ENCODE measurements around the gene RAMP3.
"Not testable (repeated sequence)": the region's sequence is repeated elsewhere in the genome, so short reads cannot be mapped to it uniquely, and the experiment has no call there.

The RAMP3 gene

DNA sequence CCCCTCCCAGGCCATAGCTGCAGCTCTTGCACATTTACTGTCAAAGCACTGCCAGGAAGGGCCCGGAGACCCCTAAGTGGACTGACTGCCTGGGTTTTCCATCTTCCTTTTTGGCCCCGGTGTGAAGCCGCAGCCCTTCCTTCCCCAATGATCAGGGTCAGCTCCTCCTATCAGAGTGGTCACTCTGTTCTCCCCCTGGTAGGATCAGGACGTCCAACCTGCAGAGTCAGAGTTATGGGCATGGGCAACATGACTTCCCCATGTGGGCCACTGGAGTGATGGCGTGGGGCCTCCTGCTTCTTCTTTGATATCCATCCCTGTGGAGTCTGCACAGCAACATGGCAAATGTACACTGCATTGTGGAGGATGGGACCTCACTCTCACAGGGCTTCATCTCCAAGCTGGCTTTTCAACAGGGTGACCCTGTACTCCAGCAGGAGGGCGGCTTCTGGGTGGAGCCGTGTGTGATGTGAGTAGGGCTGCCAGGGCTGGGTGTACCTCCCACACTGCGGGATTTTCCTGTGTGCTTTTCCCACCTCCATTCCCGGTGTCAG lies 6.4 kb upstream of the RAMP3 start:
- in situ Hi-C loops (cut with MboI; ENCODE audit: low pct_unique_long_range_greater_than_20kb, low sequenced_read_pairs): loop anchor here (10.0 kb wide), 1 partner anchor 104 kb away; no protein-coding TSS in a partner anchor
- DNase-seq: no peak

DNA sequence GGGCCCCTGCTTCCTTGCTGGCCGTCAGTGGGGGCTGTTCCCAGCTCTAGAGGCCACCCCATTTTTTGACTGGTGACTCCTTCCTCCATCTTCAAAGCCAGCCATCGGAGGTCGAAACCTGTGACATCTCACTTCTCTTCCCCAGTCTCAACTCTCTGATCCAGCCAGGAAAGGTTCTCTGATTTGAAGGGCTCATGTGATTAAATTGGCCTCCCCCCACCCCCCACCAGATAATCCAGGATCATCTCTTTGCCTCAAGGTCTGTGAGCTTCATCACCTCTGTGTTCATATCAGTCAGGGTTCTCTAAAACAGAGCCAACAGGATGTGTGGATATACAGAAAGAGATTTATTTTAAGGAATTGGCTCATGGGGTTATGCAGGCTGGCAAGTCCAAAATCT lies 5.6 kb upstream of the RAMP3 start:
- in situ Hi-C loops (cut with MboI; ENCODE audit: low pct_unique_long_range_greater_than_20kb, low sequenced_read_pairs): loop anchor here (10.0 kb wide), 1 partner anchor 103 kb away; no protein-coding TSS in a partner anchor

DNA sequence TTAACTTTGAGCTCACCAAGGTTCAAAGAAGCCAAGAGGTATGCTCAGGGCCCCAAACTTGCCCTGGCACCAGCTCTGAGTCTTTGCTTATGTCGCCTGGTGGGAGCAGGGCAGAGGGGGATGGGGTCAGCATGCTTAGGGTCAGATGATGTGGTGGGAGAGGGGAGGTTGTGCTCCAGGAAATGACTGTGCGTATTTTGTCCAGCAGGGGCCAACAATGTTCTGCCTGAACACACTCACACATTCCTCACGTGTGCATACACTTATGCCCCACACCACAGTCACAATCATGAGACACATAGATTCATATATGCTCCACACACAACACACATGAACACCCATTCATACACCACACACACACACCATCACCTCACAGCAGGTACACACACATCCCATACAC lies 4.4 kb upstream of the RAMP3 start:
- in situ Hi-C loops (cut with MboI; ENCODE audit: low pct_unique_long_range_greater_than_20kb, low sequenced_read_pairs): loop anchor here (10.0 kb wide), 1 partner anchor 102 kb away; no protein-coding TSS in a partner anchor

More for the DNA sequence above, 5.6 kb upstream of the RAMP3 start:
- DNase-seq: no peak

DNA sequence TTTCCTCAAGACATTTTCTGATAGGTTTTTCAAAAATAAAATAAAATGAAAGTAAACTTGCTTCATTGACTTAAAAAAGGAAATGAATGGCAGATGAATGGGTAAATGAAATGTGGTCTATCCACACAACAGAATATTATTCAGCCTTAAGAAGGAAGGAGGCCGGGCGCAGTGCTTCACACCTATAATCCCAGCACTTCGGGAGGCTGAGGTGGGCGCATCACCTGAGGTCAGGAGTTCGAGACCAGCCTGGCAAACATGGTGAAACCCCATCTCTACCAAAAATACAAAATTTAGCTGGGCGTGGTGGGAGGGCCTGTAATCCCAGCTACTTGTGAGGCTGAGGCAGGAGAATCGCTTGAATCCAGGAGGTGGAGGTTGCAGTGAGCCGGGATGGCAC lies 3.7 kb upstream of the RAMP3 start:
- DNase-seq: not testable (repeated sequence)
- in situ Hi-C loops (cut with MboI; ENCODE audit: low pct_unique_long_range_greater_than_20kb, low sequenced_read_pairs): loop anchor here (10.0 kb wide), 1 partner anchor 101 kb away; no protein-coding TSS in a partner anchor

More for the DNA sequence above, 4.4 kb upstream of the RAMP3 start:
- DNase-seq: peak; percentile 47

DNA sequence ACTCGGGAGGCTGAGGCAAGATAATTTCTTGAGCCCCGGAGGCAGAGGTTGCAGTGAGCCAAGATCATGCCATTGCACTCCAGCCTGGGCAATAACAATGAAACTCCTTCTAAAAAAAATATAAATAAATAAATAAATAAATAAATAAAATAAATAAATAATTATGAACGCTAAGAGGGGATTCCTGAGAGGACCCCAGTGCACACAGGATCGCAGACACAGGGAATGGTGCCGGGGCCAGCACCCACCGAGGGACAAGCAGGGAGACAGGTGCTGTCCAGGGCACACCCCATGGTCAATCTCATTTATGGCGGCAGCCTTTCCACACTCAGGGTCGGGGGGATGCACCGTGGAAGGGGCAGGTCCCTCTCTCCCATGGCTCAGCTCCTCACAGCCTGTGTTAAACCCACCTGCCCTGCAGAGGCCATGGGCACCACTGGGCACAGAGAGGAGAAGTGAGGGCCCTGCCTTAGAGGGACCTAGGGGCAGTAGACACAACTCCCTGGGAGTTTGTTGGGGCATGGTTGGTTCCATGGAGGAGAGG lies 2.2 kb upstream of the RAMP3 start:
- in situ Hi-C loops (cut with MboI; ENCODE audit: low pct_unique_long_range_greater_than_20kb, low sequenced_read_pairs): loop anchor here (10.0 kb wide), 1 partner anchor 99 kb away; no protein-coding TSS in a partner anchor

DNA sequence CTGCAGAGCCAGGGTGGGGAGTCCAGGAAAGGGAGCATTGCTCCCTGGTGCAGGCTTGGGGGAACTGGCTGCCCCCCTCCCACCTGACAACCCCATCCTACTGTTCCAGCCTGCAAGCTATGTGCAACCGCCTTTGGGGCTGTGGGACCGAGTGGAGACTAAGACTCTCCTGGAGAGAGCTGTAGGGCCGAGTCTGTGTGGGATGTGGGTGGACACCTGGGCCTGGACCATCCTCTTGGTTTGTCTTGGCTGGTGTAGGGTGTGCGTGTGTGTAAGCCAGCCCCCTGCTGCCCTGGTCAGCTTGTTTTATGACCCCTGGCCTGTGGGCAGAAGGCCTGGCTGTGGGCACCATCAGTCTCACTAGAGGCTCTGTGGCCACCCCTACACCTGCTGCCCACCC lies 1.6 kb upstream of the RAMP3 start:
- no peak for DNase-seq
- in situ Hi-C loops (cut with MboI; ENCODE audit: low pct_unique_long_range_greater_than_20kb, low sequenced_read_pairs): loop anchor here (10.0 kb wide), 1 partner anchor 99 kb away; no protein-coding TSS in a partner anchor

More for the DNA sequence above, 2.2 kb upstream of the RAMP3 start:
- DNase-seq: no peak

DNA sequence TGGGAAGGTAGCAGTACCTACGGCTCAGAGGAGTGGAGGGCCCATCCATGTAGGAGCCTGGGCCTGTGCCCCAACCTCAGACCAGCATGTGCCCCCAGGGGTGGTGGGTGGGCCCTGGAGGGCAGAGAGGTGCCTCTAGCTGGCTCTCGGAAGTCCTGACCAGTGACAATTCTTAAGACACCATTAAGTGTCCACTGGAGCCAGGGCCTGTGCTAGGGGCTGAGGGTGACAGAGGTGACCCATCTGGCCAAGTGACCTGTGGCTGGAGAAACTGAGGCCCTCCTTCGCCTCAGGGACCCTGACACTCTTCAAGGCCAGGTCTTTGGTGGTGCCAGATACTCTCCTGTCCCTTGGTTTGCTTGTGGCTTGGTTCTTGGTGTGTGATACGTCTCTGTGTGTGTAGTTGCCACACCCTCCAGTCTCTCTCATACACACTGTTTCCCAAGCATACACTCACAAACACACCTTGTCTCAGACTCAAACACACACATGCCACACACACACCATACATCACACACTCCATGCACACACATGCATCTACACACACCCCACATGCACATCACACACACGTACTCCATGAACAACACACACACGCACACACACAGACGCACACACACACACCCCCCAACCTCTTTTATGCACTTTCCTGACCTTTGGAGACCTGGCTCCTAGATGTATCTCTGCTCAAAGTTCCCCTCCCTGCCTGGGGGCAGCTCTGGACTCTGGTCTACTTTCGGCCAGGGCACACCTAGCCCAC lies 897 bp upstream of the RAMP3 start:
- no peak for DNase-seq
- in situ Hi-C loops (cut with MboI; ENCODE audit: low pct_unique_long_range_greater_than_20kb, low sequenced_read_pairs): loop anchor here (10.0 kb wide), 1 partner anchor 98 kb away; no protein-coding TSS in a partner anchor

DNA sequence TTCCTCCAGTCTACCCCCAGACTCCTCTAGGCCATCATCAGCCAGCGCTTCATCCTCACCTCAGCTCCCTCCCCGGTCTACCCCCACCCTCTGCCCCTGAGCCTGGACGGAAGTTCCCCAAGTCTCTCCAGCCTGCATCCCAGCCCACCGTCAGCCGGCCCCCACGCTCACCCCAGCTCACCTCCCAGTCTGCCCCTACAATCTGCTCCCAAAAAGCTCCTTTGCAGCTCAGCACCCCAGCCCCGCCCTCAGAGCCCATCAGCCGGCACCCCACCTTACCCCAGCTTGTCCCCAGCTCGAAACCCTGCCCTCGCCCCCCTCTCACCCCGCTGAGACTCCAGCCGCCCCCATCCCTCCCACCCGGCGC lies 322 bp upstream of the RAMP3 start:
- in situ Hi-C loops (cut with MboI; ENCODE audit: low pct_unique_long_range_greater_than_20kb, low sequenced_read_pairs): loop anchor here (10.0 kb wide), 1 partner anchor 98 kb away; no protein-coding TSS in a partner anchor
- no peak for DNase-seq

DNA sequence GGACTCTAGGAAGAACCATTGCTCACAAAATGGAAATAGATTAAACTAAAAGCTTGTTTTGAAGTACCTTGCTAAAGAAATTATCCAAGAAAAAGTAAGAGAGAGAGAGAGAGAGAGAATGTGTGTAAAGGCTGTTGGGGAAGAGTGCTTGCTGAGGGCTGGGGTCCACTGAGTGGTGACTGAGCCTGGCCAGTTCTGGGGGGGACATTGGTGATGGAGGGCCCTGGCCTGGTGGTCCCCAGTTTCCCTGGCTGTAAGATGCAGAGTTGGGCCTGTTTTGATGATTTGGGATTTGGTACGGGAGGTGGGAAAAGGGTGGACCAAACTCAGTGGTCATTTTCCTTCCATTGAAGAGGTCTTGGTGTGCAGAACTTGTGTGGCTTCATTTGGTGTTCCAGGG lies 880 bp downstream of the RAMP3 start:
- in situ Hi-C loops (cut with MboI; ENCODE audit: low pct_unique_long_range_greater_than_20kb, low sequenced_read_pairs): loop anchor here (10.0 kb wide), 1 partner anchor 96 kb away; no protein-coding TSS in a partner anchor

DNA sequence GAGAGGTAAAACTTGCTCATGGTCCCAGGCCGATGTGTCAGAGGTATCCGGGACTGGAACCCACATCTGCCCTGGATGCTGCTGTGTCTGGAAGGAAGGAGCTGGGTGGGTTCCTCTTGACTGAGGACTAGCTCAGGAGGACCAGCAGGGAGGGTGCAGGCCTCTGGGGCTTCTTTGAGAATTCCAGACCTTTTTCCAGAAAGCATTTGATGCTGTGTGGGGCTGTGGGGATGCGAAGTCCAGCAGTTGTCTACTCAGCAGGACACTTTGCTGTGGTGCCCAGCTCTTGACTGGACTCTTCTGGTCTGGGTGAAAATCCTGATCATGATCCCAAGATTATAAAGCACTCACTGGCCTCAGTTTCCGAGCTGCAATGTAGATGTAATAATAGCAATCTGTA lies 1.7 kb downstream of the RAMP3 start:
- DNase-seq: no peak
- in situ Hi-C loops (cut with MboI; ENCODE audit: low pct_unique_long_range_greater_than_20kb, low sequenced_read_pairs): loop anchor here (10.0 kb wide), 1 partner anchor 96 kb away; no protein-coding TSS in a partner anchor

More for the DNA sequence above, 880 bp downstream of the RAMP3 start:
- no peak for DNase-seq

DNA sequence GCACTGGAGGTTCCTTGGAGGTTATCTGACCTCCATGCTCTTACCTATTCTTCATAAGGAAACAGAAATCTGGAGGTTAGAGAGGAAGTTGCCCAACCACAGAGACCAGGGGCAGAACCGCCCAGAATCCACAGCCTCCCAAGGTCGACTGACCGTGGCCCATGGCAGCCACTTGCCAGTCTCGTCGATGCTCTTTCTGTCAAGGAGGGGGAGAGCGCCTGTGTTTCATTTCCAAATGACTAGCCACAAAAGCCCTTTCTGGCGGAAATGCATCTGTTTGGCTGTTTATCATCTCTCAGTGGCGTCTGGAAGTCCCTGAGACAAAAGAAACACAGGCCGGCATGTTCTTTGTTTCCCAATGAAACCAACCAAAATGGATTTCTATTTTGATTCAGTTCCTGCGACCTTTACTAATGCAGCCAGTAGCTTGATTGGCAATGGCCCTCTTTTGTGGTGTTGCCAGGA lies 2.9 kb downstream of the RAMP3 start:
- in situ Hi-C loops (cut with MboI; ENCODE audit: low pct_unique_long_range_greater_than_20kb, low sequenced_read_pairs): no loop called here
- peak; percentile 30 for DNase-seq

DNA sequence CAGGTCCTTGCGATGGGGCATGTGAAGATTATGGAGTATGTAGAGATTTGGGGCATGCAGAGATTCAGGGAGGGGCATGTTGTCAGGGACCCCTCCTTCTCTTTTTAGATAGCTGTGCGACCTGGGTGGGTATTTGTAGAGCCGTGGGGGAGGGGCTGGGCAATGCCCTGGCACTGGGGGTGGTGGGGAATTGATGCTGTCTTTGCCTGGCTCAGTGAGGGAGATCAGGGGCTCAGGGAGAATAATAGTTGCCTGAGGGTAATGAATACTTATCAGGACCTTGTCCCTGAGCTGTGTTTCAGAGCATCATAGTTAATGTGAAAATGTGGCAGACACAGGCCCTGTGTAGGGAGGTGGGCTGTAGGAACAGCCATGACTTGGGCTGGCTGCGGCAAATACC lies 3.5 kb downstream of the RAMP3 start:
- DNase-seq: no peak
- in situ Hi-C loops (cut with MboI; ENCODE audit: low pct_unique_long_range_greater_than_20kb, low sequenced_read_pairs): no loop called here

DNA sequence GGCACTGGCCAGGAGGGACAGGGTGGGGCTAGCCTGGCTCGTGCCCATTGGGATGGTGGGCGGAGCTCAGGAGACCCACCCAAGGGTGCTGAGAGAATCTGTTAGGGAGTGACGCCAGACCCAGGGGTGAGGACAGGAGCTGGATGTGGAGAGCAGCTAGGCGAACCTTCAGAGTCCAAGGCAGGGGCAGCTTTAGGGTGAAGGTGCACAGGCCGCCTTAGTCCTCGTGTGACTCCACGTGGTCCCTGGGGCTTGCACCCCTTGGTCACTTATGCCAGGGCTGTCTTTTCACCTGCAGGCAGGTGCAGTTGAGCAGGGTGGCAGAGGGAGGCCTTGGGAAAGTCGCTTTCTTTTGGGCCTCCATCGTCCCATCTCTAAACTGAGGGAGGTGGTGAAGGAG lies 4.3 kb downstream of the RAMP3 start:
- in situ Hi-C loops (cut with MboI; ENCODE audit: low pct_unique_long_range_greater_than_20kb, low sequenced_read_pairs): no loop called here

DNA sequence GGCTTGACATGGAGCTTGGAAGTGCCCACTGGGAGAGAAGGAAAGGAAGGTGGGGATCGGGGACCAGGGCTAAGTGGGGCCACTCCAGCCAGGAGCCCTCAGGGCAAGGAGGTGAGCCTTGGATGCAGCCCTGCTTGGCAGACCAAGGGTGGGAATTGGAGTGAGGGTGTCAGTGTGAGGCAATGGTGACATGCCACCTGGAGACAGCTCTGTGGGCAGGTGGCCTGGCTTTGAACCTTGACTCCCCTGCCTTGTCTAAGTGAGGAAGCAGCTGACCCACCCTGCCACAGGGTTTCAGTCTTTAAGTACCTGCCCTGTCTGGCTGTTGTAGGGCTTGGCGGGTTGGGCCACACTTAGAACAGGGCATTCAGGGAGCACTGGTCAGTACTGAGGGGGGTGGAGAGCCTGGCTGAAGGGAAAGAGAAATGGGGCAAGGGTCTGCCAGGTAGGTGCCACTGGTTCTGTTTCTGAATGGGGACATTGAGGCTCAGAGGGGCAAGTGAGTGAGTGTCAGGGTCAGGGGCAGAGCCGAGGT lies 4.8 kb downstream of the RAMP3 start:
- in situ Hi-C loops (cut with MboI; ENCODE audit: low pct_unique_long_range_greater_than_20kb, low sequenced_read_pairs): no loop called here
- no peak for DNase-seq

More for the DNA sequence above, 4.3 kb downstream of the RAMP3 start:
- DNase-seq: no peak

DNA sequence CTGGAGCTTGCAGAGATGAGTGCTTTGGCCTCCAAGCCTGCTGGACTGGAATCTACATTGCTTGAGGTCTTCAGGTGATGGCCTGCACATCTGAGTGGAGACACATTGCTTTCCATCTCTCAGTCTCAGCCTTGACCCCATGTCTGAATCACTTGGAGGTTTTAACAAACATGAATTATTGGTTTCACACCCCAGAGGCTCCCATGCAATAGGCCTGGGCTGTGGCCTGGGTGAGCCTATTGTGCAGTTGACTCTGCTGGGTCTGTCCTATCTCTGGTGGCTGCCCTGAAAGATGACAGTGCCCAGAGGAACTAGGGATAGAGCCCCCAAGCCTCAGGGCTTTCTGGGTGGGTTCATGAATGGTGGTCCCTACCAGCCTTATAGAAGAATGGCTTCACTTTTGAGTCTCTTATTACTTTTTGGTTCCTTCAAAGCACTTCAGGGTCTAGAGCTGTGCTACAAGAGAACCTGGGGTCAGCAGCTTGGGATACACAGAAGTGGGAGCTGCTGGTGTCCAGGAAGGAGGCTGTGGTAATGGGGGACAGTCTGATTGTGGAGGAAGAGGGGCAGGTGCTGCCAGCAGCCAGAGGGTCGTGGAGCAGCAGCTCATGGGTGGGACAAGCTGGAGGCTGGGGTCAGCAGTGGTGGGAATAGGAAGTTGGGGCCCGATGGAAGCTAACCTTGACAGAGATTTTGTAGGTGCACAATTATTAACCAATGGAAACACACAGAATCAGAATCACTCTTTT lies 5.5 kb downstream of the RAMP3 start:
- in situ Hi-C loops (cut with MboI; ENCODE audit: low pct_unique_long_range_greater_than_20kb, low sequenced_read_pairs): no loop called here
- DNase-seq: no peak

DNA sequence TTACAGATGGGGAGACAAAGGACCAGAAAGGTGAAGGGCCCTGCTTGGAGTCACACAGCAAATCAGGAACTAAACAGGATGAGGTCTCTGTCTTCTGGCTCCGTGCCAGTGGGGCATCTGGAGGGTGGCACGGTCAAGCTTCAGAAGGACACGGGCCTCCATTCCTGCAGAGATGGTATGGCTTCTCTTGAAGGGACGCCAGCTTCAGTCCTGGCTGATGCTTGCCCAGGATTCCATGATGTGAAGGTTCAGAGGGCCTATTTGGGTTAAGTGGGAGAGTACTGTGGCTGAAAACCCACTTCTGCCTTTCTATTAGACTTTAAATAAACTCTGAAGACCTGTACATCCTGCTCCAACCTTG lies 6.1 kb downstream of the RAMP3 start:
- in situ Hi-C loops (cut with MboI; ENCODE audit: low pct_unique_long_range_greater_than_20kb, low sequenced_read_pairs): no loop called here

DNA sequence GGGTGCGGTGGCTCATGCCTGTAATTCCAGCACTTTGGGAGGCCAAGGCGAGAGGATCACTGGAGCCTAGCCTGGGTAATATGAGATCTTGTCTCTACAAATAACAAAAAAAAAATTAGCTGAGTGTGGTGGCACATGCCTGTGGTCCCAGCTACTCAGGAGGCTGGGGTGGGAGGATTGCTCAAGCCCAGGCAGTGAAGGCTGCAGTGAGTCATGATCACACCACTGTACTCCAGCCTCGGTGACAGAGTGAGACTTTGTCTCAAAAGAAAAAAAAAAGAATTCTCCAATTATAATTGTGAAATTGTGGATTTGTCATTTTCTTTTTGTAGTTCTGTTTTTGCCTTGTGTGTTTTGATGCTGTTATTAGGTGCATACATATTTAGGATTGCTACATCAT lies 6.7 kb downstream of the RAMP3 start:
- in situ Hi-C loops (cut with MboI; ENCODE audit: low pct_unique_long_range_greater_than_20kb, low sequenced_read_pairs); DNase-seq: not testable (repeated sequence)

More for the DNA sequence above, 6.1 kb downstream of the RAMP3 start:
- no peak for DNase-seq

DNA sequence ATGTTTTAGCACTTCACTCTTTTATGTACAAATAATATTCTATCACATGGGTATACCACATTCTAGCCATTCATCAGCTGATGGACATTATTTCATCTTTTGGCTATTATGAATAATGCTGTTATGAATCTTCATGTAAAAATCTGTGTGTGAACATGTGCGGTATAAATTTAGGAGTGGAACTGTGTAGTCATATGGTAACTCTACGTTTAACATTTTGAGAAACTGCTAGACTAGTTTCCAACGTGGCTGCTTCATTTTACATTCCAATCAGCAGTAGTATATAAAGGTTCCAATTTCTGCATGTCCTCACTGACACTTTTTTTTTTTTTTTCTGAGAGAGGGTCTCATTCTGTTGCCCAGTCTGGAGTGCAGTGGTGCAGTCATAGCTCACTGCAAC lies 8.3 kb downstream of the RAMP3 start:
- in situ Hi-C loops (cut with MboI; ENCODE audit: low pct_unique_long_range_greater_than_20kb, low sequenced_read_pairs): no loop called here
- no peak for DNase-seq

DNA sequence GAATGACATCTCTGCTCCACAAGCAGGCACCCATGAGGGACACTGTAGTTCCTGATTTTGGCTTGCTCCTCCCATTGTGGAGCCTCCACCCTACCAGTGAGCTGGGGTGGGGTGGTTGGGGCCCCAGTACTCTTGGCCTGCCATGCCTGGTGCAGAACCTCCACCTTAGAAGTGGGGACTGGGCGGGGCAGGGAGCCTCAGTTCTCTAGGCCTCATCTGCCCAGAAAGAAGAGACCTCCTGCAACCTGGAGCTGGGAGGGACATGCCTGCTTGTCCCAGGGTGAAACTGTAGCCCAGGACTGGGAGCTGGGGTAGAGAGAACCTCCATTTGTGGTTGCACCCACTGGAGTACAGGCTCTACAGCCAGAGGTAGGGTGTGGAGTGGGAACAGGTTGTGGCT lies 14.4 kb downstream of the RAMP3 start:
- in situ Hi-C loops (cut with MboI; ENCODE audit: low pct_unique_long_range_greater_than_20kb, low sequenced_read_pairs): no loop called here
- no peak for DNase-seq

Data from KBM-7 (cell line).